DOHH2 (cell line): Measurements from ENCODE around the gene MCAT.

Source experiments
- H3F3A ChIP-seq: fragments of 200-600 bp; sonication (generic), shearing (Covaris generic); 2 replicates; pipeline ENCODE4 v1.6.0; 2016; ENCODE audit warnings: antibody characterized with exemption, mild to moderate bottlenecking; ENCODE audit not compliant: control insufficient read depth, insufficient read depth
- H3K27ac ChIP-seq: fragments of 200-600 bp; sonication (generic); 2 replicates; pipeline ENCODE4 v1.5.1; 2014; ENCODE audit warnings: low read depth, mild to moderate bottlenecking, low read length, moderate library complexity
- H3K27me3 ChIP-seq: fragments of 200-600 bp; sonication (generic); 2 replicates; pipeline ENCODE4 v1.6.1; 2014; ENCODE audit warnings: mild to moderate bottlenecking, low read length, mixed read lengths; ENCODE audit not compliant: control insufficient read depth
- H3K36me3 ChIP-seq: fragments of 200-600 bp; sonication (generic); 2 replicates; pipeline ENCODE4 v1.6.1; 2014; ENCODE audit warnings: mild to moderate bottlenecking, low read length, moderate library complexity, mixed read lengths; ENCODE audit not compliant: control insufficient read depth
- H3K4me1 ChIP-seq: fragments of 200-600 bp; sonication (generic); 2 replicates; pipeline ENCODE4 v1.6.1; 2014; ENCODE audit warnings: mild to moderate bottlenecking, low read length, mixed read lengths; ENCODE audit not compliant: control insufficient read depth
- H3K4me2 ChIP-seq: fragments of 200-600 bp; sonication (generic); 2 replicates; pipeline ENCODE4 v1.6.0; 2014; ENCODE audit warnings: mild to moderate bottlenecking, low read length, moderate library complexity
- H3K4me3 ChIP-seq: fragments of 200-600 bp; sonication (generic); 2 replicates; pipeline ENCODE4 v1.5.1; 2014; ENCODE audit warnings: mild to moderate bottlenecking, low read length, mixed read lengths
- H3K79me2 ChIP-seq: fragments of 200-600 bp; sonication (generic); 2 replicates; pipeline ENCODE4 v1.6.1; 2014; ENCODE audit warnings: mild to moderate bottlenecking, low read length, mixed read lengths; ENCODE audit not compliant: control insufficient read depth
- H3K9me2 ChIP-seq: fragments of 200-600 bp; sonication (generic); replicated peaks from 2 replicates; pipeline ENCODE4 v1.6.1; 2014; ENCODE audit warnings: mild to moderate bottlenecking, low read length, mixed read lengths; ENCODE audit not compliant: control insufficient read depth
- H3K9me3 ChIP-seq: fragments of 200-600 bp; sonication (generic); 2 replicates; pipeline ENCODE4 v1.6.1; 2014; ENCODE audit warnings: antibody characterized with exemption, low read length, mixed read lengths; ENCODE audit not compliant: control insufficient read depth, insufficient read depth
- H4K20me1 ChIP-seq: fragments of 200-600 bp; sonication (generic); 2 replicates; pipeline ENCODE4 v1.6.0; 2014; ENCODE audit warnings: low read depth, mild to moderate bottlenecking, antibody characterized with exemption, low read length, moderate library complexity; ENCODE audit not compliant: control insufficient read depth, insufficient read depth
- CTCF ChIP-seq: fragments of 200-600 bp; sonication (generic); IDR thresholded peaks from one replicate; pipeline ENCODE4 v1.5.1; 2014; ENCODE audit warnings: antibody characterized with exemption, mild to moderate bottlenecking, low read depth, low read length; ENCODE audit not compliant: poor library complexity, severe bottlenecking
- EZH2phosphoT487 ChIP-seq: fragments of 200-600 bp; sonication (generic); IDR thresholded peaks from 2 replicates; pipeline ENCODE4 v1.6.1; 2017; ENCODE audit warnings: borderline replicate concordance, mild to moderate bottlenecking, antibody characterized with exemption, low read length, moderate library complexity, mixed read lengths

Gene MCAT

DNA sequence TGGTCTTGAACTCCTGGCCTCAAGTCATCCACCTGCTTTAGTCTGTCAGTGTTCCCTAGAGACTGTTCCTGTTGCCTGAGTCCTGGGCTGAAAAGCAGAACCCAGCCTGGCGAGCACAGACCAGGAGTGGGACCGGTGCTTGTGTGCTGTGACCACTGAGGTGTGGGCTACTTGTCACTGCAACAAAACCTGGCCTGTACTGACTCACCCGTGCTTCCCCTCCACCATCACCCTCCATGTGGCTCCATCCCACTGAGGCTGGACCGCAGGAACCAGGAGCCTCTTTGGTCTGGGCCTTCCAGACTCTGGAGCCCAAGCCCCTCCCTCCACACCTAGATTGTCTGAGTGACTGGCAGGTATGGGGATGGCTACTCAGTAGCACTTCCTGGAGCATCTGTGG, 8.6 kb downstream of the MCAT start:
- TF ChIP-seq CTCF, result no peak
- TF ChIP-seq EZH2phosphoT487, result no peak
- H3K36me3 ChIP-seq, result peaks cover 64% of the 10 kb centered on the region
- H3K9me3 ChIP-seq, result no peaks in the 10 kb centered on the region
- H3K27ac ChIP-seq, result no peak overlapping the region
- H3K4me1 ChIP-seq, result peaks cover 12% of the 10 kb centered on the region
- H3K9me2 ChIP-seq, result no peaks in the 10 kb centered on the region
- H3K4me3 ChIP-seq, result no peak overlapping the region
- H4K20me1 ChIP-seq, result no peaks in the 10 kb centered on the region
- no peaks in the 10 kb centered on the region for H3K79me2 ChIP-seq
- no peaks in the 10 kb centered on the region for H3K27me3 ChIP-seq
- no peak overlapping the region for H3K4me2 ChIP-seq
- H3F3A ChIP-seq, result no peaks in the 10 kb centered on the region; the same call in 1 of the 2 replicates

- H3K27me3 ChIP-seq, result no peaks in the 10 kb centered on the region
- 0 out of 2 replicates have a peak, but pooled peaks cover 2% of the 10 kb centered on the region for H4K20me1 ChIP-seq
- peaks cover 54% of the 10 kb centered on the region for H3K36me3 ChIP-seq
- H3K9me2 ChIP-seq, result no peaks in the 10 kb centered on the region
- no peaks in the 10 kb centered on the region for H3K9me3 ChIP-seq
- peaks cover 23% of the 10 kb centered on the region for H3K4me1 ChIP-seq
- no peak overlapping the region for H3K4me2 ChIP-seq
- no peak overlapping the region for H3K27ac ChIP-seq
- no peak for TF ChIP-seq CTCF
- TF ChIP-seq EZH2phosphoT487, result no peak
- no peaks in the 10 kb centered on the region; the same call in 1 of the 2 replicates for H3F3A ChIP-seq
- no peaks in the 10 kb centered on the region for H3K79me2 ChIP-seq
- H3K4me3 ChIP-seq, result no peak overlapping the region
These were observed 9.8 kb downstream of the MCAT start for GRCh38 chr22:43133401-43133800.

DNA sequence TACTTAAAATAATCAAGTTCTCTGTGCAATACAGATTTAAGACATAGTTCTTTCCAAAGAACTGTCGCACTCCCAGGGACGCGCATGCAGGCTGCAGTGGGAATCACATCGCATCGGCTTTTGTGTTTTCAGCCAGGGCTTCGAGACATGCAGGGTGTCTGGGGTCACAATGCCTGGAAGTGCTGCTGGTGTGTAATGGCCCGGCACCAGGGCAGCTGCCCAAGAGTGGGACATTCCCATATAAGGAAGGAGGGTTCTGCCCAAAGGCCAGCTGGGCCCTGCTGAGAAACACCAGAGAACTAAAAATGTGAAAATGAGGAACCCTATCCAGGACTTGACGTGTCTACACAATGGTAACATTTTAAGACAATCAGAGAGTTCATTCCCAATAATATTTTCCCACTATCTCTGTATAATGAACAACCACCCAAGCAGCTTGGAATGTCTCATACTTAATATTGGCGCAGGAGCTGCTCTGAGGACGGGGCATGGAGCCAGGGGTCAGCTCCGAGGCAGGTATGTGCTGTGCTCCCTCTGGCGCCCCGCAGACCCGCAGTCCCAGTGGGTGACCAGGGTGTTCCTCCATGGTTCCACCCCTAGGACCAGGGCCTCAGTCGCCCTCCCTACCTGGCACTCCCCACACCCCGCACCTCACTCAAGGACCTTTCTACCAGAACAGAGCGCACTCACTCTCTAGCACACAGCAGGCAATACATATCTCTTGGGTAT, 11.3 kb downstream of the MCAT start:
- H4K20me1 ChIP-seq, result 0 out of 2 replicates have a peak, but pooled peaks cover 2% of the 10 kb centered on the region
- no peaks in the 10 kb centered on the region; the same call in 1 of the 2 replicates for H3F3A ChIP-seq
- TF ChIP-seq CTCF, result no peak
- no peak for TF ChIP-seq EZH2phosphoT487
- H3K4me1 ChIP-seq, result peaks cover 28% of the 10 kb centered on the region
- H3K4me3 ChIP-seq, result no peak overlapping the region
- no peak overlapping the region for H3K27ac ChIP-seq
- peaks cover 39% of the 10 kb centered on the region for H3K36me3 ChIP-seq
- H3K9me3 ChIP-seq, result no peaks in the 10 kb centered on the region
- no peak overlapping the region for H3K4me2 ChIP-seq
- H3K79me2 ChIP-seq, result no peaks in the 10 kb centered on the region
- H3K27me3 ChIP-seq, result no peaks in the 10 kb centered on the region
- no peaks in the 10 kb centered on the region for H3K9me2 ChIP-seq
